ENCODE data around the gene MT1M. TPM values are rescaled to one million over a fixed set of nuclear protein-coding genes. Genes with fewer than 3 reads are reported as not detected.
"Not testable (repeated sequence)": the region's sequence is repeated elsewhere in the genome, so short reads cannot be mapped to it uniquely, and the experiment has no call there.

The MT1M gene
- total RNA-seq, 2 experiments from 2014 or later = not detected

GRCh38 chr16:56670620-56670934 is 38.1 kb downstream of the MT1M start:
- Mint-ChIP-seq H3K9me3 (ENCODE audit: insufficient read depth) (no peaks in the 10 kb centered on the region), H3K36me3 (ENCODE audit: low read depth) (no peaks in the 10 kb centered on the region), H3K4me3 (no peak overlapping the region), H3K4me1 (ENCODE audit: low read depth) (peaks cover 56% of the 10 kb centered on the region), H3K27me3 (ENCODE audit: low read depth) (peaks cover 73% of the 10 kb centered on the region), H3K27ac (no peak overlapping the region)
- ChIA-PET POLR2A (interaction anchor here (0.9 to 1.3 kb wide), 4 partner anchors 8 to 319 kb away, joined by 3 to 5 read pairs (median 3); partner anchors contain the start of genes MT1F and MT1X), CTCF (interaction anchor here (6.9 kb wide), 1 partner anchor 31 kb away, joined by 59 read pairs; no protein-coding TSS in a partner anchor)
- no peak for ATAC-seq
- no peak for DNase-seq

DNA sequence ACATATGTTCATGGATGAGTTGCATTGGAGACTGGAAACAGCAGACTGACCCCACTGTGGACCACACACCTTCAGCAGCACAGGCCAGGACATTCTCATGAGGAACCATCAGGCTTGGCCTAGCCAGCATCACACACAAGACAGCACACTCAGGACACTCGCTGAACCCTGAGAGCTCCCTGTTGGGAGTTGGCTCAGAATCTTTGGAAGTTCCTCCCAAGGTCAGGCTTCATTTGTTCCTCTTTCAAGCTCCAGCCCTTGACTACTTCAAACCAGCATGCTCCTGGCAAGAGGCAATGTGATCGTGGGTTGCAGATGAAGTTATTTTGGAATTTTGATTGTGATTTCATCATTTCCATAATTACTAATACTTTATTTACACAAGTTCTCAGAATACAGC is 39.2 kb downstream of the MT1M start:
- not testable (repeated sequence) for DNase-seq; ATAC-seq; H3K4me3 Mint-ChIP-seq; H3K9me3 Mint-ChIP-seq (ENCODE audit: insufficient read depth); H3K36me3 Mint-ChIP-seq (ENCODE audit: low read depth); H3K27ac Mint-ChIP-seq
- Mint-ChIP-seq H3K4me1 (ENCODE audit: low read depth) (peaks cover 56% of the 10 kb centered on the region), H3K27me3 (ENCODE audit: low read depth) (peaks cover 65% of the 10 kb centered on the region)
- ChIA-PET POLR2A (interaction anchor here (1.3 kb wide), 1 partner anchor 11 kb away, joined by 5 read pairs; the partner anchor contains the start of gene MT1X), CTCF (interaction anchor here (6.9 kb wide), 1 partner anchor 30 kb away, joined by 59 read pairs; no protein-coding TSS in a partner anchor)

GRCh38 chr16:56672171-56672570 is 39.7 kb downstream of the MT1M start:
- DNase-seq; H3K36me3 Mint-ChIP-seq (ENCODE audit: low read depth); POLR2A ChIA-PET; H3K27ac Mint-ChIP-seq; H3K4me3 Mint-ChIP-seq; H3K9me3 Mint-ChIP-seq (ENCODE audit: insufficient read depth); ATAC-seq: not testable (repeated sequence)
- peaks cover 64% of the 10 kb centered on the region for H3K27me3 Mint-ChIP-seq (ENCODE audit: low read depth)
- peaks cover 54% of the 10 kb centered on the region for H3K4me1 Mint-ChIP-seq (ENCODE audit: low read depth)
- CTCF ChIA-PET = interaction anchor here (1.4 to 6.9 kb wide), 4 partner anchors 26 to 137 kb away, joined by 3 to 59 read pairs (median 6); no protein-coding TSS in a partner anchor

GRCh38 chr16:56672761-56673536 is 40.5 kb downstream of the MT1M start:
- ChIA-PET CTCF (interaction anchor here (1.0 to 6.9 kb wide), 8 partner anchors 11 to 136 kb away, joined by 3 to 59 read pairs (median 4); no protein-coding TSS in a partner anchor), POLR2A (interaction anchor here (0.9 kb wide), 1 partner anchor 10 kb away, joined by 3 read pairs; no protein-coding TSS in a partner anchor)
- H3K4me1 Mint-ChIP-seq (ENCODE audit: low read depth) = peaks cover 47% of the 10 kb centered on the region
- ATAC-seq = no peak
- H3K27me3 Mint-ChIP-seq (ENCODE audit: low read depth) = peaks cover 60% of the 10 kb centered on the region
- no peaks in the 10 kb centered on the region for H3K9me3 Mint-ChIP-seq (ENCODE audit: insufficient read depth)
- no peak for DNase-seq
- no peaks in the 10 kb centered on the region for H3K36me3 Mint-ChIP-seq (ENCODE audit: low read depth)
- H3K27ac Mint-ChIP-seq = no peak overlapping the region
- H3K4me3 Mint-ChIP-seq = no peak overlapping the region

DNA sequence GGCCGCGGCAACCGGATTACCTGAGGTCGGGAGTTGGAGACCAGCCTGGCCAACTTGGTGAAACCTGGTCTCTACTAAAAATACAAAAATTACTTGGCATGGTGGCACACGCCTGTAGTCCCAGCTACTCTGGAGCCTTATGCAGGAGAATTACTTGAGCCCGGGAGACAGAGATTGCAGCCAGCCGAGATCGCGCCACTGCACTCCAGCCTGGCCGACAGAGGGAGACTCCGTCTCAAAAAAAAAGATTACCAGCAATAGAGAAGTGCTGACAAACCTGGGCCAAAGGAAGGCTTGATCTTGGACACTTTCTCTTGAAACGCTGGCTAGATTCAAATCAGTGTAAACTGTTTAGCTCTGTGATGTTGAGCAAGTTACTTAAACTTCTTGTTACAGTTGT is 41.5 kb downstream of the MT1M start:
- Mint-ChIP-seq H3K9me3 (ENCODE audit: insufficient read depth) (no peaks in the 10 kb centered on the region), H3K4me3 (no peak overlapping the region), H3K36me3 (ENCODE audit: low read depth) (no peaks in the 10 kb centered on the region), H3K4me1 (ENCODE audit: low read depth) (peaks cover 38% of the 10 kb centered on the region), H3K27me3 (ENCODE audit: low read depth) (peaks cover 51% of the 10 kb centered on the region), H3K27ac (no peak overlapping the region)
- ChIA-PET POLR2A (interaction anchor here (0.7 kb wide), 1 partner anchor 258 kb away, joined by 3 read pairs; no protein-coding TSS in a partner anchor), CTCF (interaction anchor here (0.7 to 6.9 kb wide), 11 partner anchors 9 to 812 kb away, joined by 3 to 59 read pairs (median 4); partner anchors contain the start of genes DOK4 and MT1X)
- peak; percentile 44 for ATAC-seq
- peak; percentile 51 for DNase-seq

- not testable (repeated sequence) for ATAC-seq; H3K27ac Mint-ChIP-seq; H3K4me3 Mint-ChIP-seq; H3K9me3 Mint-ChIP-seq (ENCODE audit: insufficient read depth); DNase-seq; H3K36me3 Mint-ChIP-seq (ENCODE audit: low read depth)
- ChIA-PET CTCF (interaction anchor here (0.7 to 6.9 kb wide), 8 partner anchors 8 to 812 kb away, joined by 3 to 59 read pairs (median 5); partner anchors contain the start of genes DOK4 and MT1X), POLR2A (interaction anchor here (0.7 kb wide), 1 partner anchor 257 kb away, joined by 3 read pairs; no protein-coding TSS in a partner anchor)
- H3K4me1 Mint-ChIP-seq (ENCODE audit: low read depth) = peaks cover 33% of the 10 kb centered on the region
- peaks cover 45% of the 10 kb centered on the region for H3K27me3 Mint-ChIP-seq (ENCODE audit: low read depth)
Observed at GRCh38 chr16:56674570-56674969, 42.1 kb downstream of the MT1M start.

DNA sequence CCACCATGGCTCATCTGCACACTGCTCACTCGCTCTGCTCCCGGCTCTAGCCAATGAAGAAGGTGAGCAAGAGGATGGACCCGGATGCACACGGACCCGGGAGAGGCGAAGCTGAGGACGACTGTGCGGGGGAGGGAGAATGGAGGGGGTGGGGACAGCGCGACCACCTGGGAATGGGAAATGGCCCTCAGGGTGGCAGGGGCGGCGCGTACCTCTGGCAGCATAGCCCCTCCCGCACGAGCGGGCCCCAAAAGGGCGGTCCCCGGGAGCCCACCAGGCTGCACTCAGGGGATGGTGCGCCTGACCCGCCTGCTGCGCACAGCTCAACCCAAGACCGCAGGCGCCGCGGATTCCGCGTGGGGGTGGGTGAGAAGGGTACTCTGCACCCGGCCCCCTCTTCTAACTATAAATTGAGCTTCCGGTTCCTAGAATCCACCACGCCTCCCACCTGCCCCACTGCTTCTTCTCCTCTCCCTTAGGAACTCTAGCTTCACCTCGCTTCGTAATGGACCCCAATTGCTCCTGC is 43.3 kb downstream of the MT1M start:
- H3K9me3 Mint-ChIP-seq (ENCODE audit: insufficient read depth) = no peaks in the 10 kb centered on the region
- ATAC-seq = peak; percentile 89
- H3K27ac Mint-ChIP-seq = peak overlapping the region; percentile 53
- peaks cover 33% of the 10 kb centered on the region for H3K27me3 Mint-ChIP-seq (ENCODE audit: low read depth)
- ChIA-PET POLR2A (interaction anchor here (0.6 to 1.0 kb wide), 5 partner anchors 8 to 90 kb away, joined by 3 to 4 read pairs (median 3); partner anchors contain the start of gene MT1G), CTCF (interaction anchor here (0.8 to 3.9 kb wide), 8 partner anchors 12 to 275 kb away, joined by 3 to 35 read pairs (median 3); no protein-coding TSS in a partner anchor)
- H3K4me1 Mint-ChIP-seq (ENCODE audit: low read depth) = peaks cover 33% of the 10 kb centered on the region
- H3K36me3 Mint-ChIP-seq (ENCODE audit: low read depth) = no peaks in the 10 kb centered on the region
- H3K4me3 Mint-ChIP-seq = peak overlapping the region; percentile 61
- DNase-seq = peak; percentile 73

GRCh38 chr16:56677474-56677873 is 45.0 kb downstream of the MT1M start:
- ChIA-PET CTCF (interaction anchor here (2.0 to 3.9 kb wide), 3 partner anchors 15 to 34 kb away, joined by 6 to 35 read pairs (median 7); no protein-coding TSS in a partner anchor), POLR2A (interaction anchor here (1.5 kb wide), 1 partner anchor 7 kb away, joined by 3 read pairs; no protein-coding TSS in a partner anchor)

DNA sequence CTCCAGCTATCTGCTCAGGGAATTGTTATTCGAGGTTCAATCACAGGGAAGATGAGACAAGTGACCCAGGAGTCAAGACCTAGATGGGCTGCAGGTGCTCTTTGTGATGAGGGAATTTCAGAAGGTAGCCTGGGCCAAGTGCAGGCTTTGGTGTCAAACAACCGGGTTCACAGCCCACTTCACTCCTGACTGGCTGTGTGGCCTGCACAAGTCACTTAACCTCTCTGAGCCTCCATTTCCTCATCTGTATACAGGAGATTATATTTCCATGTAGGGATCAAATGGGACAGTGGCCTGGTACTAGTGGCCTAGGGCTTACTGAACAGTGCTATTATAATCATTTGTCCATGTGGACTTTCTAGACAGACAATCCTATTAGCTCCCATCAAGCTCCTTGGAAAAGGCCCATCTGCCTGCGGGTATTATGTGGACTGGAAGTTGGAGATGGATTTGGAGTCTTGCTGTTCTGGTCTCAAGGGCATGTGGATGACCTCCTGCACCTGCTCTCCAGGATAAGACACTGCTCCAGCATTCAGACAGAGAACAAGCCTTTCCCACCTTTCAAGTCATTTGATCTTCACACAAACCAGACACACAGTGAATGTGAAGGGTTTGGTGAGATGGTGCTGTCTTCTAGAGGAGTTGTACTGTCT is 46.7 kb downstream of the MT1M start:
- CTCF ChIA-PET = interaction anchor here (0.8 to 3.9 kb wide), 4 partner anchors 17 to 101 kb away, joined by 3 to 35 read pairs (median 8); no protein-coding TSS in a partner anchor
- H3K27me3 Mint-ChIP-seq (ENCODE audit: low read depth) = peaks cover 5% of the 10 kb centered on the region
- POLR2A ChIA-PET = interaction anchor here (0.9 to 1.5 kb wide), 2 partner anchors 9 to 30 kb away, joined by 3 read pairs; no protein-coding TSS in a partner anchor
- no peaks in the 10 kb centered on the region for H3K9me3 Mint-ChIP-seq (ENCODE audit: insufficient read depth)
- H3K36me3 Mint-ChIP-seq (ENCODE audit: low read depth) = peaks cover 2% of the 10 kb centered on the region
- H3K4me1 Mint-ChIP-seq (ENCODE audit: low read depth) = peaks cover 49% of the 10 kb centered on the region
- H3K4me3 Mint-ChIP-seq = no peak overlapping the region
- H3K27ac Mint-ChIP-seq = no peak overlapping the region
- ATAC-seq (no peak), DNase-seq (no peak)

More at GRCh38 chr16:56677474-56677873, 45.0 kb downstream of the MT1M start:
- H3K27ac Mint-ChIP-seq = no peak overlapping the region
- no peaks in the 10 kb centered on the region for H3K36me3 Mint-ChIP-seq (ENCODE audit: low read depth)
- H3K4me3 Mint-ChIP-seq = no peak overlapping the region
- H3K27me3 Mint-ChIP-seq (ENCODE audit: low read depth) = peaks cover 20% of the 10 kb centered on the region
- DNase-seq (no peak), ATAC-seq (no peak)
- H3K9me3 Mint-ChIP-seq (ENCODE audit: insufficient read depth) = no peaks in the 10 kb centered on the region
- peaks cover 45% of the 10 kb centered on the region for H3K4me1 Mint-ChIP-seq (ENCODE audit: low read depth)

- POLR2A ChIA-PET = interaction anchor here (0.9 kb wide), 1 partner anchor 29 kb away, joined by 3 read pairs; no protein-coding TSS in a partner anchor
Observed at GRCh38 chr16:56679818-56680217, 47.4 kb downstream of the MT1M start.

More at GRCh38 chr16:56679818-56680217, 47.4 kb downstream of the MT1M start:
- Mint-ChIP-seq H3K9me3 (ENCODE audit: insufficient read depth) (no peaks in the 10 kb centered on the region), H3K27ac (no peak overlapping the region), H3K27me3 (ENCODE audit: low read depth) (peaks cover 3% of the 10 kb centered on the region), H3K36me3 (ENCODE audit: low read depth) (peaks cover 5% of the 10 kb centered on the region), H3K4me1 (ENCODE audit: low read depth) (peaks cover 50% of the 10 kb centered on the region), H3K4me3 (no peak overlapping the region)
- CTCF ChIA-PET = interaction anchor here (0.8 to 1.8 kb wide), 2 partner anchors 22 to 101 kb away, joined by 3 to 10 read pairs; no protein-coding TSS in a partner anchor
- no peak for ATAC-seq
- no peak for DNase-seq
